SK-MEL-5 (cell line): ENCODE data around the gene PPP6R1. TPM values are rescaled to one million over a fixed set of nuclear protein-coding genes. Genes with fewer than 3 reads are reported as not detected.
"Not testable (repeated sequence)": the region's sequence is repeated elsewhere in the genome, so short reads cannot be mapped to it uniquely, and the experiment has no call there.

Source experiments
- DNase-seq: peaks from one replicate; pipeline ENCODE4 v3.0.0-alpha.2; 2016; ENCODE audit warnings: low read depth, low spot score
- in situ Hi-C: cut with HindIII; loops from 2 replicates; pipeline ENCODE4 v1.10.0; 2016; ENCODE audit warnings: low sequenced_read_pairs, high pct_unique_total_duplicates, low pct_unique_long_range_greater_than_20kb
- total RNA-seq: library from RNA; depleted of rRNA; stranded (reverse); fragments of >200 nt; shearing (Covaris generic); gene quantifications from 2 replicates; pipeline ENCODE4 v1.2.3, GENCODE V29; 2014

Gene PPP6R1
- total RNA-seq, 1 experiment from 2014 or later: 33.7 TPM

DNA sequence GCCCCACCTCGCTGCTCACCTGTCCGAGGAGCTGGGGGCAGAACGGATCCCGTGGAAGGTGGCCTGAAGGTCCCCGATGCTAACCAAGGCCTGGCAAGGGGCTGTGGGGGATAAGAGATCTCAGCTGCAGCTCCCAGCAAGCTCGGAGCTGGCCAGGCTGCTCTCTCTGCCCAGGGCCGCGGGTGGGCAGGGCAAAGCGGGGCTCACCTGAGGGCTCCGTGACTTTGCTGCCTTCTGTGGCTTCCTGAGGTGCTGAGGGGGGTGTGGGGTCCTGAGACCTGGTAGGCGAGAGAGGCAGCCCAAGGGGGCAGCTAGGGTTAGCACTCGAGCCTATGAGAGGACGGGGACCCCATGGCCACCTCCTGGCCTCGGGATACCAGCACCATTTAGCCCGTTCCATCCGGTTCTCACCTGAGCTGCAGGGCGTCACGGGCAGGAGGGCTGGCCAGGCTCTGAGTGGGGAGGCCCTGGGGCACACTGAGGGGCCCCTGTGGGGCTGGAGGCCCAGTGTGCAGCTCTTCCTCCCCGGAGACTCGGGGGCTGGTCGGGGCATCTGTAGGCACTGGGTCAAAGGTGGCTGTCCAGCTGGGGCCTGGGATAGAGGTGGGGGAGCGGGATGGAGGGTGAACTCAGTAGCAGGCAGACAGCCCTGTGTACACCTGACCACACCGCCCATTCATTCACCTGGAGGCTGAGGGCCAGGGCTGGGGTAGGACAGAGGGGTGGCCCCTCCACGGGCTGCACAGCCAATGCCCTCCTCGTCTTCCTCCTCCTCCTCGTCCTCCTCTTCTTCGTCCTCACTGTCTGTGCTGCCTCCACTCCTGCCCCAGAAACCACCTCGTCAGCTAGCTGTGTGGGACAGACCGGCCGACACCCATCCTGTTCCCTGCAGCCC is 27.2 kb downstream of the PPP6R1 start:
- no peak for DNase-seq
- in situ Hi-C loops: no loop called here

DNA sequence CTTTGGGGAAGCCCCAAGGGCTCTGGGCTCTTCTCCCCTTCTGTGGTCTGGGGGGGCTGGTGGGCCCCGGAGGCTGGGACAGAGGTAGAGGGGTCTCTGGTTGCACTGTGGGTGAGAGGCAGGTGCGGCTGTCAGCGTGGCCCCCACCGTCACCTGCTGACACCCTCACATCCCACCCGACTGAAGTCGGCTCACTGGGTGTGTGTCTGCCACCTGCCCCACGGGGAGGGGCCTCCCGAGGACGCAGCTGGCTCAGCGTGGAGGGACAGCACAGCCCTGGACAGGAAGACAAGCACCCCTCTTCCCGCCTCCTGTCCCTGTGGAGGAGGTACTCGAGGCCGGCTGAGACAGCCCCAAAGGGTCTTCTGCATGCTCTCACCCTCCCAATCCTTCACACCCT is 28.0 kb downstream of the PPP6R1 start:
- in situ Hi-C loops: no loop called here
- DNase-seq: no peak

DNA sequence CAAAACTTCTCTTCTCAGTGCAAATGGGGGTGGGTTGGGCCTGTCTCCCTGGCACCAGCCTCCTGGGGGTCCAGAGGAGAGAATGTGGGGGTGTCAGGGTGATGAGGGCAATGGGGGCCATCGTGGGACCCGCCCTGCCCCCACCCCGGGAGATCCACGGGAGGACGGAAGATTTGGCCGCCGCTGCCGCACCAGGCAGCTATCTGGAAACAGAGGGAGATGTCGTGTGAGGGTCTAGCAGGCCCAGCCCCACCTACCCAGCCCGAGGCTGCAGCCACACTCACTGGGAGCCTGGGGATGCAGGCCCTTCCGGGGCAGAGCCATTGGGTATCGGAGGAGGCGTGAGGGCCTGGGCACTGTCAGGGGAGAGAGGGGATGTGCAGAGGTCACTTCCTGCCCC is 28.5 kb downstream of the PPP6R1 start:
- no peak for DNase-seq
- in situ Hi-C loops: no loop called here

DNA sequence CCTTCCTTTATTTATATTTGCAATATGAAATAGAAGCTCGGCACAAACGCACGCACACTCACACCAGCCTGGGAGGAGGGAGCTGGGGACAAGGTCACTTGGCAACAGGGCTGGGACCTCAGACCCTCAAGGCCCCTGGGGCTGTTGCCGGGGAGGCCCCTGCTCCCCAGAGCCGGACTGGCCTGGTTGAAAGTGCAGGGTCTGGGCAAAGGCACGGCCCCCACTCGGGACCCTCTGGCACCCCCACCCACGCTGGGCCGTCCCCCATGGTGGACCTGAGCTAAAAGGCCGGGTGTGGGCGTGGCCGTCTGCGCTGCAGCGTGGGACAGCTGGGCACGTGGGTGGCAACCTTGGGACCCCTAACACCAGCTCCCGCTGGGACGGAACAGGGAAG is 29.0 kb downstream of the PPP6R1 start:
- DNase-seq: no peak
- in situ Hi-C loops: no loop called here

DNA sequence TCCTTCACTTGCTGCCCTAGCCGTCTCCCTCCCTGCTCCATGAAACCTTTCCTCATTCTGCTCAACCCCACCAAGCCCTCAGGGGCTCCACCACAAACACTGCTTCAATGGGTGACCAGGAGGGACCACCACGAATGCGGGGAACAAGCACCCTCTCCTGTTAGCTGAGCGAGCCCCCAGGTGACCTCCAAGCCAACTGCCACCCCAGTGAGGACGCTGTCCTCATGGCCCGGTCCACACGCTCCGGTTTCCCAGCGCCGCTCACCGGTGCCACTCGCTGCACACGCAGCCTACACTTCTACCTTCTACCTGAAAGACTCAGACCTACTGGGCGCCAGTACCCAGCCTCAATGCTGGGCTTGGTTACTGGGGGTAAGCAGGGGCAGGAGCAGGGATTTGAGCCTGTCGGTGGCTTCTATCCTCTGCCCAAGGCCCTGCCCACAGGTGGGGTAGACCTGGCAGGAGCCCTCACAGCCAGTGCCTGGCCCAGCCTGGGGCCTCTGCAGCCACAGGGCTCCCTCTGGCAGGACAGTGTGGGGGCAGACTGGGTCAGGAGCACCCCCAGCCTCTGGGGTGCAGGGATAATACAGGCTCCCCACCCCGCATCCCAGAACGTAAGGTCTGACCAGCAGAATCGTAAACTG is 29.6 kb downstream of the PPP6R1 start:
- in situ Hi-C loops: no loop called here
- DNase-seq: no peak

- in situ Hi-C loops: no loop called here
- DNase-seq: no peak
Measured at GRCh38 chr19:55228403-55229031, 30.3 kb downstream of the PPP6R1 start, which contains the start of gene TMEM86B. Gene TMEM86B, minus strand, starts transcription at chr19:55228763. Its CDS starts 22 bp downstream, at chr19:55228741.

DNA sequence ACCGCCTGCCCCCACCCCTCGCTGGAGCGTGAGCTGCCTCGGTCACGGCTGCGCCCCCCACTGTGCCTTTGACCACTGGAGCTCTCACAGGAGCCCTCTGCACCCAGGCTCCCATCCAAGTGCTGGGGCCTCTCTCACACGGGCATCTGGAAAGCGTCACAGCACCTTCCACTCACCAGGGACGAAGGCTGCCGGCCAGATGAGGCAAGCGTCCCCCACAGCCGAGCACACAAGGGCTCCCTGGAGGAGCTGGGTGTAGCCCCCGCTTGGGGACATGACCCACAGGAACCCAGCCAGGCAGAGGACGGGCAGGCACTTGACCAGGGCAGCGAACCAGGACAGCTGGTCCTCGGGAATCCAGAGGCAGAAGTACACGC is 30.8 kb downstream of the PPP6R1 start:
- in situ Hi-C loops: no loop called here
- no peak for DNase-seq

DNA sequence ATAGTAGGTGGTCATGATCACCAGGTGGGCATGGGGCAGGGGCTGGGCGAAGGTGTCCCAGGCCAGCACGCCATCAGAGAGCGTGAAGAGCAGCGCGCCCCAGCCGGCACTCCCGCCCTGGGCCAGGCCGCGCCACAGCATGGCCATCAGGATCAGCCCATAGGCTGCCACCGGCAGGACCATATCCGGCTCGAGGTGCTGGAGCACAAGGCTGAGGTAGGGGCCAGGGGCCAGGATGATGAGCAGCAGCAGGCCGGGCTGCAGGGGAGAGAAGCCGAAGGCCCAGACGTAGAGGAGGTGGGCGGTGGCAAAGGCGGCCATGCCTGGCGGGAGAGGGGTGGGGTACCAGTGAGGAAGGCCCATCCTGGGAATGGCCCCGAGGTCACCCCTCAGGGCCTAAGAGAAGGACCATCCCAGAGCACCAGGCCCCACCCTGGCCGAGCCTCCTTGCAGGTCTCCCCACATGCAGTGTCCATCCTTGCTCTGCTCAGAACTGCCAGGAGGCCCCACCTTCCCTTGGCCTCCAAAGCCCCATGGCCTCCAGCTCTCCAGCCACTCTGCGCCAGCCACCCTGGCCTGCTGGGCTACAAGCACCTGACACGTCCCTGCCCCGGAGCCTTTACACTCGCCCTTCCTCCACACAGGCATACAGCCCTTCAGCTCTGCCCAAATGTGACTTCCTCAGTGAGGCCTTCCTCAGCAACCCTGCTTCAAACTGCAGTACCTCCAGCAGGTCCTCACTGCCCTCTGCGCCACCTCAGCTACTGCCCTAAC is 31.4 kb downstream of the PPP6R1 start:
- in situ Hi-C loops: no loop called here
- DNase-seq: no peak

- in situ Hi-C loops: no loop called here
- DNase-seq: no peak
Measured at GRCh38 chr19:55226788-55227187, 32.0 kb downstream of the PPP6R1 start.

GRCh38 chr19:55226273-55226672 is 32.5 kb downstream of the PPP6R1 start:
- no peak for DNase-seq
- in situ Hi-C loops: no loop called here

GRCh38 chr19:55225415-55225958 is 33.3 kb downstream of the PPP6R1 start:
- no peak for DNase-seq

GRCh38 chr19:55224679-55225414 is 34.0 kb downstream of the PPP6R1 start:
- in situ Hi-C loops, DNase-seq: not testable (repeated sequence)

More at GRCh38 chr19:55225415-55225958, 33.3 kb downstream of the PPP6R1 start:
- in situ Hi-C loops: no loop called here

GRCh38 chr19:55224038-55224665 is 34.7 kb downstream of the PPP6R1 start:
- DNase-seq: no peak
- in situ Hi-C loops: no loop called here

- in situ Hi-C loops: no loop called here
- no peak for DNase-seq
Measured at GRCh38 chr19:55223291-55224037, 35.4 kb downstream of the PPP6R1 start.

- DNase-seq: no peak
- in situ Hi-C loops: no loop called here
Measured at GRCh38 chr19:55220525-55220924, 38.3 kb downstream of the PPP6R1 start.
